T-helper 2 cell treated with Interferon-gamma antibody and Interleukin-4, amounts not matched to agents 5 μg/mL and 100 μg/mL, for 36 hours (primary cell): ENCODE measurements around the gene TPRA1.
A peak's percentile ranks its signal among the peaks of the same experiment; 100 is the strongest.

Experiments used
- DNase-seq: peaks from one replicate; pipeline ENCODE4 v3.0.0; 2021; ENCODE audit warnings: low spot score
- H3K27ac Mint-ChIP-seq: one replicate; pipeline ENCODE4 v1.8.0; 2021; ENCODE audit warnings: mild to moderate bottlenecking, mixed read lengths
- H3K27me3 Mint-ChIP-seq: one replicate; pipeline ENCODE4 v1.8.0; 2021; ENCODE audit warnings: low read depth, mixed read lengths
- H3K36me3 Mint-ChIP-seq: one replicate; pipeline ENCODE4 v1.8.0; 2021; ENCODE audit warnings: low read depth, mixed read lengths
- H3K4me1 Mint-ChIP-seq: one replicate; pipeline ENCODE4 v1.8.0; 2021; ENCODE audit warnings: low read depth, mixed read lengths
- H3K4me3 Mint-ChIP-seq: one replicate; pipeline ENCODE4 v1.8.0; 2022; ENCODE audit warnings: mild to moderate bottlenecking, moderate library complexity, mixed read lengths
- H3K9me3 Mint-ChIP-seq: one replicate; pipeline ENCODE4 v1.8.0; 2021; ENCODE audit warnings: mixed read lengths

TPRA1 gene

DNA sequence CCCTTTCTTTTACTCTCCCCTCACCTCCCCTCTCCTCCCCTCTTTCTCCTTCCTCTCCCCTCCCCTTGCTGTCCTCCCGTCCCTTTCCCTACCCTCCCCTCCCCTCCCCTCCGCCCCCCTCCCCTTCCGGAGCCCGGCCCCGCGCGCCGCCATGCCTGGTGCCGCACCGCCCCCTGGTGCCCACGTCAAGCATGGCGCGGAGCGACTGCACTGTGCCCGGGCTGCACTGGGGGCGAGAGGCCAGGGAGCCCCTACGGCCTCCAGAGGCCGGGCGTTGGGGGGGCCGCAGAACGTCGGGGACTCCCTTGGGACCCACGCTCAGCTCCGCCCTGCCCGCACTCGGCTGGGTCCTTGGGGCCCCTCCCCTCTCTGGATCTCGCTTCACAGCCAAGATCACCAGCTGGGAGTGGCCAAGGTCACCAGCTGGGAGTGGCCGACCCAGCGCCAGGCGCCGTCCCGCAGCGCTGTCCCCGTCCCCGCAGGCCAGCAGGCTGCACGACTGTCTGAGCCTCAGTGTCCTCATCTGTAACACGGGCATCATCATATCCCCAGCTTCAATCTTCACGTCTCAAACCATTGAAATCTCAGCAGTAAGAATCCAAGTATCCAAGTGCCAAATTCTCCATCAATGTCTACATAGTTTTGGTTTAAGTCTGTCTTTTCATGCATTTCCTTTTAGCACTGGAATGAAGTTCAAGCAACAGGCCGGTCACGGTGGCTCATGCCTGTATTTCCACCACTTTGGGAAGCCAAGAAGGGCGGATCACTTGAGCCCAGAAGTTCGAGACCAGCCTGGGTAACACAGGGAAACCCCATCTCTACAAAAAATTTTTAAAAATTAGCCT lies 42.5 kb downstream of the TPRA1 start:
- peaks cover 19% of the 10 kb centered on the region for H3K27me3 Mint-ChIP-seq
- H3K9me3 Mint-ChIP-seq = no peaks in the 10 kb centered on the region
- DNase-seq = peak; percentile 72
- H3K27ac Mint-ChIP-seq = no peak overlapping the region
- H3K4me1 Mint-ChIP-seq = peaks cover 10% of the 10 kb centered on the region
- H3K36me3 Mint-ChIP-seq = no peaks in the 10 kb centered on the region
- peak overlapping the region; percentile 86 for H3K4me3 Mint-ChIP-seq

DNA sequence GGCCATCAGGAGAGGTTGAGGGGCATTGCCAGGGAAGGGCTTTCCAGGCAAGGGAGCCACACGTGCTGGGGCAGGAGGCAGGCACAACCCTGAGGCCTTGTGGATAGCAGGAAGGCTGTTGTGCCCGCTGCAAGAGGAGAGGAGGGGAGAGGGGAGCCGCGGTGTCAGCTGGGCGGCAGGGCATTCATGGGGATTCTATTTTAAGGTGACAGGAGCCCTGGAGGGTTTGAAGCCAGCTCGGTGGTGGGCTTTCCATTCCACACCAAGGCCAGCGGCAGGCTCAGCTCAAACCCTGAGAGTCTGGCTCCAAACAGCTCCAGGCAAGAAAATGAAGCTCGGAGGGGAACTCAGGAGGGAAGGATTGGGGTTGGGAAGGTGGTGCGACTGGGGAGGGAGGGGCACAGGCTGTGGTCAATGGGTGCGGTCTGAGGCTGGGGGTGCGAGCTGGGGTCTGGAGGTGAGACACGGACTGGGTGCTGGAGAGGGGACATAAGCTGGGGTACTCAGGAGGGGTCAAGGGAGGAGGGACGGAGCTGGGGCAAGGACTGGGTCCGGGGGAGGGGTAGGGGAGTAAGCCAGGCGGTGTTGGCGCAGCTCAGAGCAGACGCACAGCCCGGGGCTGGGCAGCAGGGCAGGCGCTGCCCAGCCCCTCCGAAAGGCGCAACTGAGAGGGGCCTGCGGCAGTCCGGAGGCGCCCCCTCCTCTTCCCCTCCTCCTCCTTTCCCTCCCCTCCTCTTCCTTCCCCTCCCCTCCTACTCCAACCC lies 43.4 kb downstream of the TPRA1 start:
- peaks cover 10% of the 10 kb centered on the region for H3K4me1 Mint-ChIP-seq

GRCh38 chr3:127546554-127546953 lies 44.0 kb downstream of the TPRA1 start:
- peaks cover 10% of the 10 kb centered on the region for H3K4me1 Mint-ChIP-seq
- peaks cover 19% of the 10 kb centered on the region for H3K27me3 Mint-ChIP-seq
- no peak overlapping the region for H3K27ac Mint-ChIP-seq
- H3K9me3 Mint-ChIP-seq = no peaks in the 10 kb centered on the region
- H3K36me3 Mint-ChIP-seq = no peaks in the 10 kb centered on the region
- DNase-seq = no peak
- H3K4me3 Mint-ChIP-seq = peak overlapping the region; percentile 73

More for the DNA sequence above, 43.4 kb downstream of the TPRA1 start:
- Mint-ChIP-seq H3K36me3 (no peaks in the 10 kb centered on the region), H3K4me3 (peak overlapping the region; percentile 73), H3K27ac (no peak overlapping the region), H3K9me3 (no peaks in the 10 kb centered on the region), H3K27me3 (peaks cover 19% of the 10 kb centered on the region)
- no peak for DNase-seq

DNA sequence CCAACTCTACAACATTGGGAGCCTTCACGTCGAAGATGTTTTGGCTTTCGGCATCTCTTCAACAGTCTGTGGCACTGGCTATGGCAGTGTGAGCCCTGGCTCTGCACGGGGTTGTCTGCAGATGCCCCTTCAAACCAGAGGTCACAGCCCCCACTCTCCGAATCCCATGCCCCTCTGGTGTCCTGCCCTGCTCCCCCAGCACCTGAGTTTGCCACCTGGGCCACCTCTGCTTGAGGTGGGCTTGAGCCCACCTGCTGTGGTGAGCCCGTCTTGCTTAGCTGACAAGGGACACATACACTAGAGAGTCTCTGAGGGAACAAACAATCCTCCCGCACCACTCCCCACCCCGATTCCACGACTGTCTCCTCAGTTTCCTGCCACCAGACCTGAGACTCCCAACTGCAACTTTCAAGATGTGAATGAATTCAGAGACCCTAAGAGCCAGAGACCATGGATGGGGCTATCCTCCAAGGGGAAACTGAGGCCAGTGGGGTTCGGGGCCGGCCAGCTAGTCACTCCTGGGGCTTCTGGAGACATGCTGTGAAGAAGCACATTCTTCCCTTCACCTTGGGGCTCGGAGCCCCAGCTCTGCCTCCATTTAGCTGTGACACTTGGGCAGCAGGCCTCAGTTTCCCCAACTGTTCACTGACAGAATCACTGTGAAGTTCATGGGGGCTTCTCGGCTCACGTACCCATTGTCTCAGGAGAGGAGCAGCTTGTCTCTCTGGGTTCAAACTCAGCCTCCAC lies 44.6 kb downstream of the TPRA1 start:
- no peak for DNase-seq
- H3K27me3 Mint-ChIP-seq = peaks cover 19% of the 10 kb centered on the region
- H3K36me3 Mint-ChIP-seq = no peaks in the 10 kb centered on the region
- peaks cover 10% of the 10 kb centered on the region for H3K4me1 Mint-ChIP-seq
- no peak overlapping the region for H3K4me3 Mint-ChIP-seq
- no peak overlapping the region for H3K27ac Mint-ChIP-seq
- H3K9me3 Mint-ChIP-seq = no peaks in the 10 kb centered on the region

GRCh38 chr3:127545216-127545615 lies 45.3 kb downstream of the TPRA1 start:
- DNase-seq = no peak
- Mint-ChIP-seq H3K27me3 (peaks cover 19% of the 10 kb centered on the region), H3K9me3 (no peaks in the 10 kb centered on the region), H3K4me1 (peaks cover 10% of the 10 kb centered on the region), H3K4me3 (no peak overlapping the region), H3K27ac (no peak overlapping the region), H3K36me3 (no peaks in the 10 kb centered on the region)

DNA sequence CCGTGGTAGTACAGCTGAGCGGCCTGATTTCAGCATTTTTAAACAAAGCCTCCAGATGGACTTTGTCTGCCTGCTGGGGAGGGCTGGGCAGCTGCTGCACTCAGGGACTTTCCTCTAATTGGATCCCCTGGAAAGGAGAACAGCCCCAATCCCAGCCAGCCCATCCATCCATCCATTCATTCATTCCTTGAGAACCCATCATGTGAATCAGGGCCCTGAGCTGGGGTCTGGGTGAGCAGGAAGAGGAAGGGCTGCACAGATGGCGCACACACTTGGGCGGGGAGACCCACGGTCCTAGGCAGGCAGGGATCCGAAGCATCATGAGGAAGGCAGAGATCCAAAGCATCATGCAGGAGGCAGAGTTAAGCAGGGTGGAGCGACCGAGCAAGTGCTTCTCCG lies 45.7 kb downstream of the TPRA1 start:
- H3K4me1 Mint-ChIP-seq = peaks cover 10% of the 10 kb centered on the region
- peaks cover 19% of the 10 kb centered on the region for H3K27me3 Mint-ChIP-seq
- no peaks in the 10 kb centered on the region for H3K36me3 Mint-ChIP-seq
- no peaks in the 10 kb centered on the region for H3K9me3 Mint-ChIP-seq
- no peak for DNase-seq
- no peak overlapping the region for H3K27ac Mint-ChIP-seq
- H3K4me3 Mint-ChIP-seq = no peak overlapping the region

- Mint-ChIP-seq H3K9me3 (no peaks in the 10 kb centered on the region), H3K4me1 (peaks cover 8% of the 10 kb centered on the region), H3K4me3 (no peak overlapping the region), H3K27me3 (peaks cover 17% of the 10 kb centered on the region), H3K36me3 (no peaks in the 10 kb centered on the region), H3K27ac (no peak overlapping the region)
- peak; percentile 46 for DNase-seq
Observed at GRCh38 chr3:127544192-127544802, 46.2 kb downstream of the TPRA1 start.

GRCh38 chr3:127543441-127543840 lies 47.1 kb downstream of the TPRA1 start:
- Mint-ChIP-seq H3K4me1 (peaks cover 8% of the 10 kb centered on the region), H3K27ac (no peak overlapping the region), H3K27me3 (peaks cover 17% of the 10 kb centered on the region), H3K4me3 (no peak overlapping the region), H3K9me3 (no peaks in the 10 kb centered on the region), H3K36me3 (no peaks in the 10 kb centered on the region)
- DNase-seq = no peak

DNA sequence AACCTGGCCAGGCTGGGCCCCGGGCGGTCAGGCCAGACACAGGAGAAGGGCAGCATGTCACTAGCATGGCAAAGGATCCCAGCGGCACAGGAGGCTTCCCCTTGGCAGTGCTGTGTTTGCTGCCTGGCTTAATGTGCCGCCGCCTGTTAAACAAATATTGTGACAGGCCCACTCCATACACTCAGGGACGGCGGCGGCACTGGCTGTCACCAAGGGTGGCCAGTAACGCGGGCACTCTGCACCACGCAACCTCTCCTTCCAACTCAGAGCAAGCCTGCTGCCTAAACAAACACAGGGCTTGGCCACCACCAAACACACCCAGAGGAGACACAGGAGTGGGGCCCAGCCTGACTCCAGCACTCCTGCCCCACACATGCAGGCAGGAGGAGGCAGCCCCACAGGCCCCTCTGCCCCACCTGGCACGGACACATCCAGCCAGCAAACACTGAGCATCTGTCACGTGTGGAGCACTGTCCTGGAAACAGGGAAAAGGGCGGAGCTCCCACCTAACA lies 48.0 kb downstream of the TPRA1 start:
- peaks cover 4% of the 10 kb centered on the region for H3K4me1 Mint-ChIP-seq
- H3K27me3 Mint-ChIP-seq = peaks cover 14% of the 10 kb centered on the region
- DNase-seq = no peak
- no peaks in the 10 kb centered on the region for H3K9me3 Mint-ChIP-seq
- no peak overlapping the region for H3K4me3 Mint-ChIP-seq
- no peak overlapping the region for H3K27ac Mint-ChIP-seq
- H3K36me3 Mint-ChIP-seq = no peaks in the 10 kb centered on the region

DNA sequence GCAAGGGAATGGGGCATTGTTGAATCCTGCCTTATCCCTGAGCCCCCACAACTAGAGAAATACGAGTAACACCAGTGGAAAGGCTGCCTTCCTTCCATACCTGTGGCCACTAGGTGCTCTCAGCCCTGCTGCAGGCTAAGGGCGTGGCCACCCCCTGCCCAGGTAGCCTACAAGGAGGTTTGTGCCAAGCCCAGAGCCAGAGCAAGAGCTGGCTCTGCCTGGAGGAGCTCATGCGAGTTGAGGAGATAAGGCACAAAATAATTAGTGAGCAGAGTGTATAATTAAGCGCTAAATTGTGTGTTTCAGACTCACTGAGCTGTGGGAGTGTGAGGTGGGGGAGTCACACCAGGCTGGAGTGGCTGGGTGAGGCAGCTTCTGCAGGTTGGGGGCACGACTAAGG lies 49.2 kb downstream of the TPRA1 start:
- H3K27ac Mint-ChIP-seq = no peak overlapping the region
- peaks cover 11% of the 10 kb centered on the region for H3K27me3 Mint-ChIP-seq
- H3K4me3 Mint-ChIP-seq = no peak overlapping the region
- no peak for DNase-seq
- H3K36me3 Mint-ChIP-seq = no peaks in the 10 kb centered on the region
- H3K9me3 Mint-ChIP-seq = no peaks in the 10 kb centered on the region
- H3K4me1 Mint-ChIP-seq = no peaks in the 10 kb centered on the region

GRCh38 chr3:127539366-127540060 lies 51.0 kb downstream of the TPRA1 start:
- H3K4me3 Mint-ChIP-seq = no peak overlapping the region
- DNase-seq = no peak
- no peaks in the 10 kb centered on the region for H3K36me3 Mint-ChIP-seq
- H3K27me3 Mint-ChIP-seq = peaks cover 8% of the 10 kb centered on the region
- H3K4me1 Mint-ChIP-seq = no peaks in the 10 kb centered on the region
- no peak overlapping the region for H3K27ac Mint-ChIP-seq
- H3K9me3 Mint-ChIP-seq = no peaks in the 10 kb centered on the region

DNA sequence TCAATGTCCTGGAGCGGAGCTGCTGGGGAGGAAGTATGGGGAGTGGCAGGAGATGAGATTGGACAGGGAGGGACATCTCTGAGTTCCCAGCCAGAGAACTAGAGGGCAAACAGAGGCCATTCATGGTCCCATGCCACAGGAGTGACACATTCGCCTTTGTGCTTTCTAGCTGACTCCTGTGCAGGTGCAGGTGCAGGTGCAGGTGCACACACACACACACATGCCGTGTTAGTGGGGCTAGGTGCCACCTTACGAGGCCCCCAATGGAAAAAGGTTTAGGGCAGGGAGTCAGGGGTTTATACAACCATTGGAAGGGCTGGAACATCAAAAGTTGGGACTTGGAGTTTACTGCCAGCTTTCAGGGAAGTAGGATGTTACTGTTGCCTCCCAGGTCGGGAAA lies 52.0 kb downstream of the TPRA1 start:
- H3K4me1 Mint-ChIP-seq = no peaks in the 10 kb centered on the region
- H3K9me3 Mint-ChIP-seq = no peaks in the 10 kb centered on the region
- no peaks in the 10 kb centered on the region for H3K36me3 Mint-ChIP-seq
- no peak overlapping the region for H3K27ac Mint-ChIP-seq
- no peak for DNase-seq
- H3K4me3 Mint-ChIP-seq = no peak overlapping the region
- peaks cover 8% of the 10 kb centered on the region for H3K27me3 Mint-ChIP-seq
